Stomach (tissue), 9 donors: ENCODE measurements around the gene SVOP. TPM values are rescaled to one million over a fixed set of nuclear protein-coding genes. Genes with fewer than 3 reads are reported as not detected.
"Not testable (repeated sequence)": the region's sequence is repeated elsewhere in the genome, so short reads cannot be mapped to it uniquely, and the experiment has no call there.

Experiments used
- DNase-seq, 2 donors: peaks; one replicate each; pipeline versions ENCODE4 v3.0.0 to v3.0.0-alpha.2; 2013 to 2019
- H3K27ac ChIP-seq, 5 donors: fragments of 200-600 bp in 4 of 5; sonication (generic) in 4 of 5; one replicate each; pipeline ENCODE4 v1.5.1; 2013 to 2019; ENCODE audit warnings: mild to moderate bottlenecking in 1 of 5, moderate library complexity in 1 of 5
- H3K27me3 ChIP-seq, 3 donors: fragments of 200-600 bp; sonication (generic); one replicate each; pipeline ENCODE4 v1.5.1; 2017 to 2019; ENCODE audit warnings: mixed run types in 1 of 3
- H3K36me3 ChIP-seq, 4 donors: fragments of 200-600 bp; sonication (generic); 1 replicate in 3 of 4; 2 replicates in 1 of 4; pipeline ENCODE4 v1.5.1; 2016 to 2019
- H3K4me1 ChIP-seq, 4 donors: fragments of 200-600 bp; sonication (generic); one replicate each; pipeline ENCODE4 v1.5.1; 2016 to 2019
- H3K4me3 ChIP-seq, 4 donors: fragments of 200-600 bp; sonication (generic) in 3 of 4; one replicate each; pipeline ENCODE4 v1.5.1; 2016 to 2019; ENCODE audit warnings: mild to moderate bottlenecking in 1 of 4
- H3K9me3 ChIP-seq, 4 donors: fragments of 200-600 bp; sonication (generic); one replicate each; pipeline ENCODE4 v1.5.1; 2016 to 2019
- EP300 ChIP-seq: sonication (generic); formaldehyde crosslinking; IDR thresholded peaks from one replicate; pipeline ENCODE4 v1.6.1; 2017; ENCODE audit warnings: antibody characterized with exemption
- POLR2A ChIP-seq, 4 donors: fragments of 450-650 bp; IDR thresholded peaks; one replicate each; pipeline ENCODE4 v1.6.1; 2016; ENCODE audit warnings: antibody characterized with exemption in 4 of 4, control low read depth in 2 of 4, mild to moderate bottlenecking in 1 of 4, moderate library complexity in 1 of 4
- POLR2AphosphoS5 ChIP-seq, 3 donors: sonication (generic); formaldehyde crosslinking; IDR thresholded peaks; one replicate each; pipeline ENCODE4 v1.6.1; 2016; ENCODE audit warnings: antibody characterized with exemption in 3 of 3
- WGBS, 5 donors: extraction: QIAGEN DNeasy Blood & Tissue Kit in 3 of 5; methylation state at CpG; one replicate each; pipeline versions ENCODE4 v1.1.5 to v1.1.7; 2013 to 2018; 5-methylcytosine and 5-hydroxymethylcytosine counted together
- intact Hi-C: fragments of 100-400 bp; cut with DNase I; formaldehyde crosslinking; loops from one replicate; pipeline ENCODE4 v1.15.1; 2023; ENCODE audit warnings: low total_unique reads
- polyA plus RNA-seq, 3 donors: library from polyadenylated mRNA; stranded (reverse); fragments of 200-250 nt; gene quantifications; one replicate each; pipeline ENCODE4 v1.2.3, GENCODE V29; 2013
- small RNA-seq, 4 donors: library from RNA; depleted of rRNA; stranded (forward); fragments of <200 nt; gene quantifications; one replicate each; pipeline ENCODE3, GENCODE V24; 2016
- total RNA-seq, 5 donors: library from RNA; depleted of rRNA; stranded (reverse); fragments of >200 nt; gene quantifications; one replicate each; pipeline versions ENCODE4 v1.1.0 to v1.2.3, GENCODE V29; 2014 to 2016
- TF ChIP-seq, protein P1 (sequence below), 7 experiments: fragments of 450-650 bp in 4 of 7; fragments of 200-600 bp in 3 of 7; sonication (generic) in 3 of 7; IDR thresholded peaks; one replicate each; pipeline ENCODE4 v1.5.1; 2016 to 2019; ENCODE audit warnings: antibody characterized with exemption in 7 of 7, control low read depth in 2 of 7, mild to moderate bottlenecking in 1 of 7
- donor health status: healthy with polysubstance abuse.
- donor health status: Bipolar disorder and iron deficiency.
- donor health status: healthy.

Gene SVOP
- total and polyA plus RNA-seq, 8 donors: 0.08 to 2.0 (median 0.37) TPM; not detected in 3

DNA sequence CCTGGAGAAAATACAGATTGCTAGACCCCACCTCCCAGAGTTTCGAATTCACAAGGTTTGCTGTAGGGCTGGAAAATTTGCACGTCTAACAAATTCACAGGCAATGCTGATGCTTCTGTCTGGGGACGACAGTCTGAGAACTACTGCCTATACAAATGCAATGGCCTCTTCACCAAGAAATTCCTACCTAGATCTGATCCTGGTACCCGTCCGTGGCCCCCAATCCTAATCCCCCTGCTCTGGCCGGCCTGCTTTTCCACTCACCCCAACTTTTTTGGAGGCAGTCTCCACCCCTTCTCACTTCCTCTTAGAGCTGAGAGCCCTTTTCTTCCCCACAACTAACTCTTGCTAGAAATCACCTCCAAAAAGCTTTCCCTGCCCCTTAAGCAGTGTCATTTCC, 160.4 kb downstream of the SVOP start:
- Histone ChIP-seq H3K4me1 (peaks cover 19 to 47% (median 30%) of the 10 kb centered on the region in 4 donors), H3K9me3 (no peaks in the 10 kb centered on the region), H3K4me3 (no peak overlapping the region), H3K27me3 (no peaks in the 10 kb centered on the region), H3K27ac (peak overlapping the region in 1 of 5 donors; percentile 1), H3K36me3 (no peaks in the 10 kb centered on the region)
- intact Hi-C loops: no loop called here
- TF ChIP-seq, protein P1, sequence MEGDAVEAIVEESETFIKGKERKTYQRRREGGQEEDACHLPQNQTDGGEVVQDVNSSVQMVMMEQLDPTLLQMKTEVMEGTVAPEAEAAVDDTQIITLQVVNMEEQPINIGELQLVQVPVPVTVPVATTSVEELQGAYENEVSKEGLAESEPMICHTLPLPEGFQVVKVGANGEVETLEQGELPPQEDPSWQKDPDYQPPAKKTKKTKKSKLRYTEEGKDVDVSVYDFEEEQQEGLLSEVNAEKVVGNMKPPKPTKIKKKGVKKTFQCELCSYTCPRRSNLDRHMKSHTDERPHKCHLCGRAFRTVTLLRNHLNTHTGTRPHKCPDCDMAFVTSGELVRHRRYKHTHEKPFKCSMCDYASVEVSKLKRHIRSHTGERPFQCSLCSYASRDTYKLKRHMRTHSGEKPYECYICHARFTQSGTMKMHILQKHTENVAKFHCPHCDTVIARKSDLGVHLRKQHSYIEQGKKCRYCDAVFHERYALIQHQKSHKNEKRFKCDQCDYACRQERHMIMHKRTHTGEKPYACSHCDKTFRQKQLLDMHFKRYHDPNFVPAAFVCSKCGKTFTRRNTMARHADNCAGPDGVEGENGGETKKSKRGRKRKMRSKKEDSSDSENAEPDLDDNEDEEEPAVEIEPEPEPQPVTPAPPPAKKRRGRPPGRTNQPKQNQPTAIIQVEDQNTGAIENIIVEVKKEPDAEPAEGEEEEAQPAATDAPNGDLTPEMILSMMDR (IDR thresholded peaks at IDR 0.05): no peak
- TF ChIP-seq POLR2AphosphoS5 (IDR thresholded peaks at IDR 0.05) (no peak), EP300 (no peak), POLR2A (IDR thresholded peaks at IDR 0.05) (no peak)
- 70 to 85% (median 78%) methylated on average over 6 of the region's 6 CpGs for WGBS, 5 donors
- DNase-seq: no peak

DNA sequence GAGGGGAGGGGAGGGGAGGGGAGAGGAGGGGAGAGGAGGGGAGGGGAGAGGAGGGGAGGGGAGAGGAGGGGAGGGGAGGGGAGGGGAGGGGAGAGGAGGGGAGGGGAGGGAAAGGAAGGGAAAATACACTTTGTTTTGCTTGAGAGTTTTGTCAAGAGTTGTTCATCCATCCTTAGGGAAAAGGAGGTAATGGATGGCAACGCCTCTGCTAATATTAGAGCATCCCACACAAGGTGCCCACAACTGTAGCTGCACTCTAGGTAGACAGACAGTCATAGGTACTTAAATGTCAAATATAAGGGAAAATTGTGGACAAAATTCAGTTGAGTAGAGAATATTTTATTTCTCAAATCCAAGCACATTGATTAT, 161.0 kb downstream of the SVOP start:
- H3K27ac ChIP-seq: no peak overlapping the region
- DNase-seq: no peak
- H3K4me1 ChIP-seq: peaks cover 22 to 52% (median 33%) of the 10 kb centered on the region in 4 donors
- TF ChIP-seq POLR2AphosphoS5 (IDR thresholded peaks at IDR 0.05) (no peak), POLR2A (IDR thresholded peaks at IDR 0.05) (no peak), EP300 (no peak)
- TF ChIP-seq, protein P1 (IDR thresholded peaks at IDR 0.05): no peak
- no peak overlapping the region for H3K4me3 ChIP-seq
- WGBS, 5 donors: 86 to 92% (median 88%) methylated on average over 1 of the region's 1 CpG
- no peaks in the 10 kb centered on the region for H3K36me3 ChIP-seq
- intact Hi-C loops: no loop called here
- H3K9me3 ChIP-seq: no peaks in the 10 kb centered on the region
- H3K27me3 ChIP-seq: no peaks in the 10 kb centered on the region

DNA sequence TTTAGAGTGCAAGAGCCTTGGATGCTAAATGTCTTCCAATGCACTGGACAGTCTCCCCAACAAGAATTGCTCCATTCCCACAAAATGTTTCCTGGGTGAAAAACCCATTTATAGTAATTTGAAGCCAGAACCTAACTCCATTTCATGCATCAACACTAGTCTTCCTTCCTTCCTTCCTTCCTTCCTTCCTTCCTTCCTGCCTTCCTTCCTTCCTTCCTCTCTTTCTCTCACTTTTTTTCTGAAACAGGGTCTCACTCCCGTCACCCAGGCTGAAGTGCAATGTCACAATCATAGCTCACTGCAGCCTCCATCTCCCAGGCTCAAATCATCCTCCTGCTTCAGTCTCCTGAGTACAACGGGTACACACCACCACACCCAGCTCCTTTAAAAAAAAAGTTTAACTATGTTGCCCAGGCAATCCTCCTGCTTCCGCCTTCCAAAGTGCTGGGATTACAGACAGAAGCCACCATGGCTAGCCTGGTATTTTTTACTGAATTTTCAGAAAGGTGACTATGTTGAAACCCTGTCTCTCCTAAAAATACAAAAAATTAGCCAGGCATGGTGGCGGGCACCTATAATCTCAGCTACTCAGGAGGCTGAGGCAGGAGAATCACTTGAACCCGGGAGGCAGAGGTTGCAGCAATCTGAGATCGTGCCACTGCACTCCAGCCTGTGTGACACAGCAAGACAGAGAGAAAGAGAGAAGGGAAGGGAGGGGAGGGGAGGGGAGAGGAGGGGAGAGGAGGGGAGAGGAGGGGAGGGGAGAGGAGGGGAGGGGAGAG, 161.5 kb downstream of the SVOP start:
- H3K27me3 ChIP-seq, H3K36me3 ChIP-seq, H3K4me3 ChIP-seq, H3K9me3 ChIP-seq, intact Hi-C loops, DNase-seq: not testable (repeated sequence)
- peak overlapping the region in 3 of 5 donors; percentile 89 to 93 (median 92) for H3K27ac ChIP-seq
- WGBS, 5 donors: 32 to 52% (median 48%) methylated on average over 4 to 6 of the region's 6 CpGs
- H3K4me1 ChIP-seq: peaks cover 23 to 58% (median 38%) of the 10 kb centered on the region in 4 donors

- H3K27me3 ChIP-seq: no peaks in the 10 kb centered on the region
- intact Hi-C loops: no loop called here
- DNase-seq: peak in 1 of 2 donors; percentile 62
- no peaks in the 10 kb centered on the region for H3K9me3 ChIP-seq
- peak overlapping the region; percentile 34 to 93 (median 90) for H3K27ac ChIP-seq
- peak overlapping the region; percentile 55 to 75 (median 68) for H3K4me3 ChIP-seq
- peaks cover 32 to 66% (median 45%) of the 10 kb centered on the region in 4 donors for H3K4me1 ChIP-seq
- H3K36me3 ChIP-seq: no peaks in the 10 kb centered on the region
- TF ChIP-seq EP300 (no peak), POLR2A (IDR thresholded peaks at IDR 0.05) (no peak), POLR2AphosphoS5 (IDR thresholded peaks at IDR 0.05) (no peak)
- TF ChIP-seq, protein P1 (IDR thresholded peaks at IDR 0.05): no peak
- WGBS, 5 donors: 10 to 20% (median 14%) methylated on average over 18 of the region's 18 CpGs
Observed at GRCh38 chr12:108858311-108859074, 162.4 kb downstream of the SVOP start.

Small RNA genes lying within 50 kb of the gene (small RNA-seq; reads per million reads assigned to genes)
- gene AC190387.1 (0 reads per million in 4 donors), gene RNA5SP372 (0 to 0.08 (median 0) reads per million in 4 donors), gene RNU6-361P (0 reads per million in 4 donors)

Other genes with a start within 250 kb of the SVOP start
- gene SSH1, start 163.5 kb downstream of the SVOP start, total RNA-seq: 100 to 1,000 TPM in 1 of 5 donors, 10 to 100 TPM in 4; 10.1 to 172 (median 22.9) TPM
- 1 to 10 TPM; 2.3 to 6.0 (median 3.2) TPM for gene SSH1, start 163.5 kb downstream of the SVOP start, polyA plus RNA-seq
- not detected for gene DAO, start 141.0 kb downstream of the SVOP start, total RNA-seq
- not detected for gene DAO, start 141.0 kb downstream of the SVOP start, polyA plus RNA-seq
- 10 to 100 TPM; 10.3 to 41.4 (median 12.9) TPM for gene USP30, start 31.5 kb upstream of the SVOP start, total RNA-seq
- gene USP30, start 31.5 kb upstream of the SVOP start, polyA plus RNA-seq: 1 to 10 TPM; 3.2 to 5.7 (median 3.4) TPM
- gene ALKBH2, start 72.4 kb upstream of the SVOP start, total RNA-seq: 10 to 100 TPM in 4 of 5 donors, not detected in 1; 12.3 to 28.1 (median 22.0) TPM
- 10 to 100 TPM; 17.0 to 33.3 (median 22.3) TPM for gene ALKBH2, start 72.4 kb upstream of the SVOP start, polyA plus RNA-seq
- 10 to 100 TPM; 13.8 to 27.2 (median 16.9) TPM for gene UNG, start 76.5 kb upstream of the SVOP start, total RNA-seq
- gene UNG, start 76.5 kb upstream of the SVOP start, polyA plus RNA-seq: 10 to 100 TPM; 18.4 to 20.6 (median 18.8) TPM
- 1,000 to 10,000 TPM in 1 of 5 donors, 100 to 1,000 TPM in 1, 10 to 100 TPM in 3; 47.2 to 2,520 (median 84.1) TPM for gene ACACB, start 95.5 kb upstream of the SVOP start, total RNA-seq
- gene ACACB, start 95.5 kb upstream of the SVOP start, polyA plus RNA-seq: 10 to 100 TPM in 2 of 3 donors, 1 to 10 TPM in 1; 6.1 to 15.0 (median 11.9) TPM